Measurements from ENCODE around the gene KANK2. TPM values are rescaled to one million over a fixed set of nuclear protein-coding genes. Genes with fewer than 3 reads are reported as not detected.

The KANK2 gene
- total and polyA plus RNA-seq, 4 donors = 269 to 379 (median 299) TPM

- H3K4me1 ChIP-seq (ENCODE audit: control insufficient read depth in 1 of 2, insufficient read depth in 2 of 2, low read length in 2 of 2) = no peaks in the 10 kb centered on the region
- no peak overlapping the region for H3K4me3 ChIP-seq (ENCODE audit: low read length in 2 of 2)
- H3K9me3 ChIP-seq (ENCODE audit: control insufficient read depth, low read length) = no peaks in the 10 kb centered on the region
- ATAC-seq (ENCODE audit: low FRiP score) (no peak), DNase-seq (no peak)
- H3K27ac ChIP-seq (ENCODE audit: low read depth in 1 of 2, low read length in 2 of 2) = no peak overlapping the region
- H3K36me3 ChIP-seq (ENCODE audit: control insufficient read depth in 1 of 2, insufficient read depth in 2 of 2, low read length in 1 of 2) = peaks cover 0 to 3% of the 10 kb centered on the region in 2 donors
- intact Hi-C loops (cut with DNase I) = no loop called here
- WGBS, 2 donors = 94% methylated on average over 7 of the region's 7 CpGs
- no peaks in the 10 kb centered on the region for H3K27me3 ChIP-seq (ENCODE audit: control insufficient read depth in 1 of 2, insufficient read depth in 2 of 2, low read length in 1 of 2)
These were observed 33.5 kb upstream of the KANK2 start for GRCh38 chr19:11230621-11231386.

GRCh38 chr19:11227195-11227886 lies 30.0 kb upstream of the KANK2 start:
- WGBS, 2 donors = 86 to 89% methylated on average over 14 of the region's 14 CpGs
- Histone ChIP-seq H3K27me3 (ENCODE audit: control insufficient read depth in 1 of 2, insufficient read depth in 2 of 2, low read length in 1 of 2) (no peaks in the 10 kb centered on the region), H3K27ac (ENCODE audit: low read depth in 1 of 2, low read length in 2 of 2) (no peak overlapping the region), H3K4me1 (ENCODE audit: control insufficient read depth in 1 of 2, insufficient read depth in 2 of 2, low read length in 2 of 2) (no peaks in the 10 kb centered on the region), H3K9me3 (ENCODE audit: control insufficient read depth, low read length) (no peaks in the 10 kb centered on the region), H3K4me3 (ENCODE audit: low read length in 2 of 2) (no peak overlapping the region), H3K36me3 (ENCODE audit: control insufficient read depth in 1 of 2, insufficient read depth in 2 of 2, low read length in 1 of 2) (peaks cover 0 to 2% of the 10 kb centered on the region in 2 donors)
- intact Hi-C loops (cut with DNase I) = no loop called here
- DNase-seq = no peak
- ATAC-seq (ENCODE audit: low FRiP score) = no peak

- no peak for ATAC-seq (ENCODE audit: low FRiP score)
- no peak overlapping the region for H3K4me3 ChIP-seq (ENCODE audit: low read length in 2 of 2)
- intact Hi-C loops (cut with DNase I) = no loop called here
- WGBS, 2 donors = 88 to 91% methylated on average over 1 of the region's 1 CpG
- peaks cover 3% of the 10 kb centered on the region for H3K9me3 ChIP-seq (ENCODE audit: control insufficient read depth, low read length)
- H3K27me3 ChIP-seq (ENCODE audit: control insufficient read depth in 1 of 2, insufficient read depth in 2 of 2, low read length in 1 of 2) = no peaks in the 10 kb centered on the region
- no peaks in the 10 kb centered on the region for H3K4me1 ChIP-seq (ENCODE audit: control insufficient read depth in 1 of 2, insufficient read depth in 2 of 2, low read length in 2 of 2)
- no peak for DNase-seq
- H3K36me3 ChIP-seq (ENCODE audit: control insufficient read depth in 1 of 2, insufficient read depth in 2 of 2, low read length in 1 of 2) = peaks cover 0 to 8% of the 10 kb centered on the region in 2 donors
- no peak overlapping the region for H3K27ac ChIP-seq (ENCODE audit: low read depth in 1 of 2, low read length in 2 of 2)
These were observed 29.4 kb upstream of the KANK2 start for GRCh38 chr19:11226716-11227166.

- peaks cover 0 to 11% of the 10 kb centered on the region in 2 donors for H3K36me3 ChIP-seq (ENCODE audit: control insufficient read depth in 1 of 2, insufficient read depth in 2 of 2, low read length in 1 of 2)
- no peaks in the 10 kb centered on the region for H3K27me3 ChIP-seq (ENCODE audit: control insufficient read depth in 1 of 2, insufficient read depth in 2 of 2, low read length in 1 of 2)
- peaks cover 4% of the 10 kb centered on the region for H3K9me3 ChIP-seq (ENCODE audit: control insufficient read depth, low read length)
- WGBS, 2 donors = 96 to 97% methylated on average over 3 of the region's 3 CpGs
- intact Hi-C loops (cut with DNase I) = no loop called here
- no peak overlapping the region for H3K4me3 ChIP-seq (ENCODE audit: low read length in 2 of 2)
- H3K4me1 ChIP-seq (ENCODE audit: control insufficient read depth in 1 of 2, insufficient read depth in 2 of 2, low read length in 2 of 2) = no peaks in the 10 kb centered on the region
- DNase-seq (no peak), ATAC-seq (ENCODE audit: low FRiP score) (no peak)
- H3K27ac ChIP-seq (ENCODE audit: low read depth in 1 of 2, low read length in 2 of 2) = no peak overlapping the region
These were observed 28.5 kb upstream of the KANK2 start for GRCh38 chr19:11225815-11226214.

- no peak overlapping the region for H3K27ac ChIP-seq (ENCODE audit: low read depth in 1 of 2, low read length in 2 of 2)
- ATAC-seq (ENCODE audit: low FRiP score) = no peak
These were observed 27.8 kb upstream of the KANK2 start for GRCh38 chr19:11225172-11225571.

GRCh38 chr19:11224429-11224828 lies 27.1 kb upstream of the KANK2 start:
- Histone ChIP-seq H3K4me1 (ENCODE audit: control insufficient read depth in 1 of 2, insufficient read depth in 2 of 2, low read length in 2 of 2) (no peaks in the 10 kb centered on the region), H3K36me3 (ENCODE audit: control insufficient read depth in 1 of 2, insufficient read depth in 2 of 2, low read length in 1 of 2) (peaks cover 0 to 13% of the 10 kb centered on the region in 2 donors), H3K9me3 (ENCODE audit: control insufficient read depth, low read length) (peaks cover 4% of the 10 kb centered on the region), H3K4me3 (ENCODE audit: low read length in 2 of 2) (no peak overlapping the region), H3K27me3 (ENCODE audit: control insufficient read depth in 1 of 2, insufficient read depth in 2 of 2, low read length in 1 of 2) (no peaks in the 10 kb centered on the region), H3K27ac (ENCODE audit: low read depth in 1 of 2, low read length in 2 of 2) (no peak overlapping the region)
- no peak for DNase-seq
- WGBS, 2 donors = 95 to 98% methylated on average over 7 of the region's 7 CpGs
- intact Hi-C loops (cut with DNase I) = no loop called here
- no peak for ATAC-seq (ENCODE audit: low FRiP score)

More at GRCh38 chr19:11225172-11225571, 27.8 kb upstream of the KANK2 start:
- intact Hi-C loops (cut with DNase I) = no loop called here
- H3K36me3 ChIP-seq (ENCODE audit: control insufficient read depth in 1 of 2, insufficient read depth in 2 of 2, low read length in 1 of 2) = peaks cover 0 to 13% of the 10 kb centered on the region in 2 donors
- H3K4me3 ChIP-seq (ENCODE audit: low read length in 2 of 2) = no peak overlapping the region
- no peaks in the 10 kb centered on the region for H3K27me3 ChIP-seq (ENCODE audit: control insufficient read depth in 1 of 2, insufficient read depth in 2 of 2, low read length in 1 of 2)
- peaks cover 4% of the 10 kb centered on the region for H3K9me3 ChIP-seq (ENCODE audit: control insufficient read depth, low read length)
- no peak for DNase-seq
- 90 to 92% methylated on average over 5 of the region's 5 CpGs for WGBS, 2 donors
- H3K4me1 ChIP-seq (ENCODE audit: control insufficient read depth in 1 of 2, insufficient read depth in 2 of 2, low read length in 2 of 2) = no peaks in the 10 kb centered on the region

- peaks cover 0 to 13% of the 10 kb centered on the region in 2 donors for H3K36me3 ChIP-seq (ENCODE audit: control insufficient read depth in 1 of 2, insufficient read depth in 2 of 2, low read length in 1 of 2)
- H3K9me3 ChIP-seq (ENCODE audit: control insufficient read depth, low read length) = peaks cover 4% of the 10 kb centered on the region
- DNase-seq (no peak), ATAC-seq (ENCODE audit: low FRiP score) (no peak)
- 97 to 99% methylated on average over 3 of the region's 3 CpGs for WGBS, 2 donors
- no peak overlapping the region for H3K27ac ChIP-seq (ENCODE audit: low read depth in 1 of 2, low read length in 2 of 2)
- intact Hi-C loops (cut with DNase I) = no loop called here
- H3K4me1 ChIP-seq (ENCODE audit: control insufficient read depth in 1 of 2, insufficient read depth in 2 of 2, low read length in 2 of 2) = no peaks in the 10 kb centered on the region
- H3K27me3 ChIP-seq (ENCODE audit: control insufficient read depth in 1 of 2, insufficient read depth in 2 of 2, low read length in 1 of 2) = no peaks in the 10 kb centered on the region
- no peak overlapping the region for H3K4me3 ChIP-seq (ENCODE audit: low read length in 2 of 2)
These were observed 25.9 kb upstream of the KANK2 start for GRCh38 chr19:11223200-11223599.

- intact Hi-C loops (cut with DNase I) = no loop called here
These were observed 23.8 kb upstream of the KANK2 start for GRCh38 chr19:11221082-11221598.

More at GRCh38 chr19:11221082-11221598, 23.8 kb upstream of the KANK2 start:
- no peak overlapping the region for H3K4me3 ChIP-seq (ENCODE audit: low read length in 2 of 2)
- 97 to 98% methylated on average over 3 of the region's 3 CpGs for WGBS, 2 donors
- no peaks in the 10 kb centered on the region for H3K4me1 ChIP-seq (ENCODE audit: control insufficient read depth in 1 of 2, insufficient read depth in 2 of 2, low read length in 2 of 2)
- no peak for ATAC-seq (ENCODE audit: low FRiP score)
- no peak for DNase-seq
- no peak overlapping the region for H3K27ac ChIP-seq (ENCODE audit: low read depth in 1 of 2, low read length in 2 of 2)
- peaks cover 0 to 13% of the 10 kb centered on the region in 2 donors for H3K36me3 ChIP-seq (ENCODE audit: control insufficient read depth in 1 of 2, insufficient read depth in 2 of 2, low read length in 1 of 2)
- no peaks in the 10 kb centered on the region for H3K27me3 ChIP-seq (ENCODE audit: control insufficient read depth in 1 of 2, insufficient read depth in 2 of 2, low read length in 1 of 2)
- H3K9me3 ChIP-seq (ENCODE audit: control insufficient read depth, low read length) = peaks cover 4% of the 10 kb centered on the region

Data from aorta (tissue), 5 donors.